Nephron progenitor cell (in vitro differentiated cells): ENCODE results near the gene RBM47.
A peak's percentile ranks its signal among the peaks of the same experiment; 100 is the strongest.
"Not testable (repeated sequence)": the region's sequence is repeated elsewhere in the genome, so short reads cannot be mapped to it uniquely, and the experiment has no call there.

ENCODE experiments used
- DNase-seq: peaks from one replicate; pipeline ENCODE4 v3.0.0; 2021
- H3K27ac Mint-ChIP-seq: 2 replicates; pipeline ENCODE4 v1.8.0; 2021; ENCODE audit warnings: mild to moderate bottlenecking, moderate library complexity, mixed read lengths
- H3K27me3 Mint-ChIP-seq: 2 replicates; pipeline ENCODE4 v1.8.0; 2021; ENCODE audit warnings: mild to moderate bottlenecking, low read depth, mixed read lengths; ENCODE audit not compliant: poor library complexity
- H3K36me3 Mint-ChIP-seq: 2 replicates; pipeline ENCODE4 v1.8.0; 2021; ENCODE audit warnings: low read depth, mixed read lengths
- H3K4me1 Mint-ChIP-seq: 2 replicates; pipeline ENCODE4 v1.8.0; 2021; ENCODE audit warnings: mixed read lengths
- H3K4me3 Mint-ChIP-seq: 2 replicates; pipeline ENCODE4 v1.8.0; 2021; ENCODE audit warnings: mild to moderate bottlenecking, moderate library complexity, mixed read lengths
- H3K9me3 Mint-ChIP-seq: 2 replicates; pipeline ENCODE4 v1.8.0; 2021; ENCODE audit warnings: mild to moderate bottlenecking, moderate library complexity, mixed read lengths
- TF ChIP-seq, protein P1 (sequence below): fragments of 200-600 bp; sonication (generic); IDR thresholded peaks from 2 replicates; pipeline ENCODE4 v1.5.0; 2021; ENCODE audit warnings: antibody characterized with exemption

RBM47 gene

DNA sequence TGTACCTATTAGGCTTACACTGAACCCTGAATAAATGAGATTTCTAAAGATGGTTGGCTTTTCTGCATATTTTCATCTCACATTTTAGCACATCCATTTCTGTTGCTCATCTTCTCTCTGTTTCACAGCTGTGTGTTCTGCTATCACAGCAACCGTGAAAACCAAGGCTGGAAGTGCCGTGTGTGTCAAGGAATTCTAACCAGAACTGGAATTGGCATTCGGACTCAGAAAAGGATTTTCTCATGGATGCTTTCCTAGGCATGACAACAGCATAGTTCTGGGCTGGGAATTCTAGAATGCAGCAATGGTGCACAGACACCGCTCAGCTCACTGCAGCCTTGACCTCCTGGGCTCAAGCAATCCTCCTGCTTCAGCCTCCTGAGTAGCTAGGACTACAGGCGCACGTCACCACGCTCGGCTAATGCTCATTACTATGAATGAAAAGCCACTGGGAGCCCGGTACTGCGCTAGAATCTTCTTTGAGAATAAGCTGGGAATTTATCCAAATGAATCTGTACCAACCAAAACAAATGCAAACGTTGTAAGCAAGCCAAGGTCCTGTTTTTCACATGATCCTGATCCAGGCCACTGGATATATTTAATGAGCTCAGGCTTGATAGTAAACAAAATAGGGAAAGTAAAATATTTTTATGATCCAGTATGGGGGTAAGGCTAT, 105.2 kb downstream of the RBM47 start:
- H3K27me3 Mint-ChIP-seq: no peaks in the 10 kb centered on the region
- DNase-seq: no peak
- no peaks in the 10 kb centered on the region for H3K36me3 Mint-ChIP-seq
- H3K9me3 Mint-ChIP-seq: no peaks in the 10 kb centered on the region
- H3K4me1 Mint-ChIP-seq: peaks cover 17% of the 10 kb centered on the region
- H3K27ac Mint-ChIP-seq: no peak overlapping the region
- H3K4me3 Mint-ChIP-seq: no peak overlapping the region
- TF ChIP-seq, protein P1, sequence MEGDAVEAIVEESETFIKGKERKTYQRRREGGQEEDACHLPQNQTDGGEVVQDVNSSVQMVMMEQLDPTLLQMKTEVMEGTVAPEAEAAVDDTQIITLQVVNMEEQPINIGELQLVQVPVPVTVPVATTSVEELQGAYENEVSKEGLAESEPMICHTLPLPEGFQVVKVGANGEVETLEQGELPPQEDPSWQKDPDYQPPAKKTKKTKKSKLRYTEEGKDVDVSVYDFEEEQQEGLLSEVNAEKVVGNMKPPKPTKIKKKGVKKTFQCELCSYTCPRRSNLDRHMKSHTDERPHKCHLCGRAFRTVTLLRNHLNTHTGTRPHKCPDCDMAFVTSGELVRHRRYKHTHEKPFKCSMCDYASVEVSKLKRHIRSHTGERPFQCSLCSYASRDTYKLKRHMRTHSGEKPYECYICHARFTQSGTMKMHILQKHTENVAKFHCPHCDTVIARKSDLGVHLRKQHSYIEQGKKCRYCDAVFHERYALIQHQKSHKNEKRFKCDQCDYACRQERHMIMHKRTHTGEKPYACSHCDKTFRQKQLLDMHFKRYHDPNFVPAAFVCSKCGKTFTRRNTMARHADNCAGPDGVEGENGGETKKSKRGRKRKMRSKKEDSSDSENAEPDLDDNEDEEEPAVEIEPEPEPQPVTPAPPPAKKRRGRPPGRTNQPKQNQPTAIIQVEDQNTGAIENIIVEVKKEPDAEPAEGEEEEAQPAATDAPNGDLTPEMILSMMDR: no peak

- TF ChIP-seq, protein P1: no peak
- no peak overlapping the region for H3K27ac Mint-ChIP-seq
- peaks cover 17% of the 10 kb centered on the region for H3K4me1 Mint-ChIP-seq
- DNase-seq: no peak
- no peaks in the 10 kb centered on the region for H3K27me3 Mint-ChIP-seq
- no peaks in the 10 kb centered on the region for H3K36me3 Mint-ChIP-seq
- H3K9me3 Mint-ChIP-seq: no peaks in the 10 kb centered on the region
- H3K4me3 Mint-ChIP-seq: no peak overlapping the region
These were observed 106.1 kb downstream of the RBM47 start for GRCh38 chr4:40523581-40523980.

DNA sequence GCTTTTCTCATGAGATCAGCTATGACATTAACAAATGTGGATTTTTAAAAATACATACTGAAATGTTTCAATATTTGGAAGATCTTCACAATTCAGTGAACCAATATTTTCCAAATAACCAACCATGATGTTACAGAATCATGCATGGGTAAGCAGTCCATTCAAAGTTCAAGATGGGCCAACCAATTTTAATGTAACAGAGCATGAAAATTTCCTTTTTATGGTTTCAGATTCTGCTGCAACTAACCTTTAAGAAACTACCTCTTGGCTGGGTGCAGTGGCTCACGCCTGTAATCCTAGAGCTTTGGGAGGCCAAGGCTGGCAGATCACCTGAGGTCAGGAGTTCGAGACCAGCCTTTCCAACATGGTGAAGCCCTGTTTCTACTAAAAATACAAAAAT, 107.7 kb downstream of the RBM47 start:
- no peaks in the 10 kb centered on the region for H3K27me3 Mint-ChIP-seq
- no peaks in the 10 kb centered on the region for H3K36me3 Mint-ChIP-seq
- no peak overlapping the region for H3K4me3 Mint-ChIP-seq
- TF ChIP-seq, protein P1: no peak
- peaks cover 23% of the 10 kb centered on the region for H3K4me1 Mint-ChIP-seq
- DNase-seq: no peak
- no peaks in the 10 kb centered on the region for H3K9me3 Mint-ChIP-seq
- H3K27ac Mint-ChIP-seq: no peak overlapping the region

DNA sequence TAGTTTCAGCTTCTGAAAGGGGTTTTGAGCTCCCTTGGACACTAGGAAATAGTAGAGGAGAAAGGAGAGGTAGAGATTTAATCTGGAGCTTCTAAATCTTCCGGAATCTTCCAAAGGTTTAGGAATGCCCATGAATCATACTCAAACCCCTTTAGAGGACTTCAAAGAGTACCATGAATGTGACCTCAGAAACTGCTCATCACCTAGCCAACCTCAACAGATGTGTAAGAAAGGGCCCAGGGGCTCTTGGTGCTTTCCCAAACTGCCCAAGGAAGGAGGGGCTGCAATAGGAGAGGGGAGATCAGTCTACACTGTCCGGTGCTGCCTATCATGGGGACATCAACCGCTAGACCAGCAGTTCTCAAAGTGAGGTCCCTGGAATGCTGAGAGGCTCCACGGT, 109.1 kb downstream of the RBM47 start:
- Mint-ChIP-seq H3K36me3 (no peaks in the 10 kb centered on the region), H3K9me3 (no peaks in the 10 kb centered on the region), H3K4me3 (no peak overlapping the region), H3K27me3 (no peaks in the 10 kb centered on the region), H3K27ac (peak overlapping the region; percentile 56), H3K4me1 (peaks cover 30% of the 10 kb centered on the region)
- no peak for DNase-seq
- TF ChIP-seq, protein P1: no peak

GRCh38 chr4:40517081-40517480, 112.6 kb downstream of the RBM47 start:
- Mint-ChIP-seq H3K4me1 (peaks cover 43% of the 10 kb centered on the region), H3K27ac (peak overlapping the region; percentile 46)
- not testable (repeated sequence) for H3K9me3 Mint-ChIP-seq, H3K36me3 Mint-ChIP-seq, DNase-seq, H3K4me3 Mint-ChIP-seq, H3K27me3 Mint-ChIP-seq

DNA sequence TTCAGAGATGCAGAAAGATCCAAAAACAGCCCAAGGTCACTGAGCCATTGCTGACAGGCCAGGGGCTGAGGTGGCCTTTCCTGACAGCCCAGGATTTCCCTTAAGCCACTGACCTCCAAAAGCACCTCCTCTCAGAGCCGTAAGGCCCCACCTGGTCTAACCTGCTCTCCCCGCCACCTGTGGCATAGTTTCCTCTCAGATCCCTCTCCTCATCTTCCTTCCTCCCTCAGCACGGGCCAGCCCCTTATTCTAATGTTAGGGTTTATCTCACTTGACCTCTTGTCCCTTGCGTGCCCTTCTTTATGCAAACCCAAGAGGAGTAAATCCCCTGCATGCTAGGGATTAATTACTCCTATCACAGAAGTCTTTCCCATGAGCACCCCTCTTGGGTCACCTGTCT, 113.0 kb downstream of the RBM47 start:
- H3K4me3 Mint-ChIP-seq: no peak overlapping the region
- peaks cover under 1% of the 10 kb centered on the region for H3K27me3 Mint-ChIP-seq
- no peak overlapping the region for H3K27ac Mint-ChIP-seq
- peaks cover 43% of the 10 kb centered on the region for H3K4me1 Mint-ChIP-seq
- TF ChIP-seq, protein P1: no peak
- no peaks in the 10 kb centered on the region for H3K9me3 Mint-ChIP-seq
- no peak for DNase-seq
- H3K36me3 Mint-ChIP-seq: no peaks in the 10 kb centered on the region
